ENCODE measurements around the gene GDF3.

The GDF3 gene

DNA sequence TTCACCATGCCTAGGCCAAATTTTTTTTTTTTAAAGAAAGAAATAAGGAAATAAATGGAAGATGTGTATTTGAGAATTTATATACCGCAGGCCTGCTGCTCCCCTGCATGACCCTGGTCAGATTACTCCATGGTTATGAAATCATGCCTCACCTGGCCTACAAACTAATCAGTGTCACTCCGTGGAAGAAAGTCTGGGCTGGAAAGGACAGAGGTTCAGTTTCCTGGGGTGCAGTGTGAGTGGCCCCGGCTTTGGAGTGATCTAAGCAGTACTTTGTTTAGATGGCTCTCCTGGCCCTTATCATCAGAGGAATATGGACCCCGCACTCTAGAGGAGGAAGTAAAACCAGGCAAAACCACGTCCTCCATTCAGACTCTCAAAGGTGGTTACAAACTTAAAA lies 39.5 kb downstream of the GDF3 start:
- no peak overlapping the region for H2AFZ ChIP-seq (ENCODE audit: insufficient read depth, low read length, poor library complexity)
- H4K8ac ChIP-seq (ENCODE audit: low read depth, low read length) = no peak overlapping the region
- H3K4me3 ChIP-seq (ENCODE audit: low read depth, low read length) = no peak overlapping the region
- no peaks in the 10 kb centered on the region for H3K79me2 ChIP-seq (ENCODE audit: control insufficient read depth, insufficient read depth, low read length, poor library complexity)
- no peak overlapping the region for H3K4ac ChIP-seq (ENCODE audit: low read depth, low read length)
- H3K79me1 ChIP-seq (ENCODE audit: low read length) = no peaks in the 10 kb centered on the region
- no peaks in the 10 kb centered on the region for H3K9me3 ChIP-seq (ENCODE audit: insufficient read depth, low read depth, low read length)
- no peak overlapping the region for H2BK12ac ChIP-seq (ENCODE audit: low read length)
- H3K36me3 ChIP-seq (ENCODE audit: control insufficient read depth in 1 of 2, insufficient read depth in 2 of 2, low read length in 2 of 2) = no peaks in the 10 kb centered on the region
- no peak overlapping the region for H3K14ac ChIP-seq (ENCODE audit: low read length)
- H2BK120ac ChIP-seq (ENCODE audit: insufficient read depth, low read length, poor library complexity) = no peak overlapping the region
- no peak overlapping the region for H3K23ac ChIP-seq (ENCODE audit: low read length)
- H2AK5ac ChIP-seq (ENCODE audit: low read length) = no peak overlapping the region
- H3K18ac ChIP-seq (ENCODE audit: low read length) = no peak overlapping the region
- H3K4me1 ChIP-seq (ENCODE audit: control insufficient read depth in 1 of 2, insufficient read depth in 2 of 2, low read length in 2 of 2) = no peaks in the 10 kb centered on the region
- no peak overlapping the region for H2BK5ac ChIP-seq (ENCODE audit: low read depth, low read length, poor library complexity)
- H4K91ac ChIP-seq (ENCODE audit: low read depth, low read length) = no peak overlapping the region
- no CpG with 5 or more reads among the region's 5 CpGs for WGBS (ENCODE audit: extremely low coverage, insufficient coverage, insufficient read length)
- H3K27ac ChIP-seq (ENCODE audit: low read depth, low read length) = no peak overlapping the region
- no peak overlapping the region for H3K9ac ChIP-seq (ENCODE audit: low read length)
- no peak for DNase-seq
- H3K4me2 ChIP-seq (ENCODE audit: low read length) = no peak overlapping the region
- H3K27me3 ChIP-seq (ENCODE audit: insufficient read depth, low read length) = no peaks in the 10 kb centered on the region
- no peak overlapping the region for H4K12ac ChIP-seq (ENCODE audit: low read depth, low read length)

DNA sequence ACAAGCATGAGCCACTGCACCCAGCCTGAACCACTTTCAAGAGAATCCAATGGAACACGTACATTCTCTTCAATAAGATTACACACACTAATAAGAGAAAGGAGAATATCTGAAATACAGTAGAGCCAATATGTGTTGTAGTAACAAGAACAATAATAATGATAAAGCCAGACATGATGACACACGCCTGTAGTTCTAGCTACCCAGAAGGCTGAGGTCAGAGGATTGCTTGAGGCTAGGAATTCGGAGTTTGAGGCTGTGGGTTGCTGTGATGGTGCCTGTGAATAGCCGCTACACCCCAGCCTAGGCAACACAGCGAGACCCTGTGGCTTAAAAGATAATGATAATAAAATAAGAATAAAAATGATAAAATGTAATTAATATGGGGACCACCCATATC lies 45.5 kb downstream of the GDF3 start:
- Histone ChIP-seq H3K18ac (ENCODE audit: low read length) (no peak overlapping the region), H3K4ac (ENCODE audit: low read depth, low read length) (no peak overlapping the region), H2AK5ac (ENCODE audit: low read length) (no peak overlapping the region), H4K12ac (ENCODE audit: low read depth, low read length) (no peak overlapping the region), H3K36me3 (ENCODE audit: control insufficient read depth in 1 of 2, insufficient read depth in 2 of 2, low read length in 2 of 2) (no peaks in the 10 kb centered on the region), H3K9ac (ENCODE audit: low read length) (no peak overlapping the region), H4K8ac (ENCODE audit: low read depth, low read length) (no peak overlapping the region), H2BK5ac (ENCODE audit: low read depth, low read length, poor library complexity) (no peak overlapping the region), H2AFZ (ENCODE audit: insufficient read depth, low read length, poor library complexity) (no peak overlapping the region), H3K79me2 (ENCODE audit: control insufficient read depth, insufficient read depth, low read length, poor library complexity) (no peaks in the 10 kb centered on the region), H4K91ac (ENCODE audit: low read depth, low read length) (no peak overlapping the region), H3K27ac (ENCODE audit: low read depth, low read length) (no peak overlapping the region), H2BK120ac (ENCODE audit: insufficient read depth, low read length, poor library complexity) (no peak overlapping the region), H3K27me3 (ENCODE audit: insufficient read depth, low read length) (no peaks in the 10 kb centered on the region), H2BK12ac (ENCODE audit: low read length) (no peak overlapping the region), H3K4me2 (ENCODE audit: low read length) (no peak overlapping the region), H3K79me1 (ENCODE audit: low read length) (no peaks in the 10 kb centered on the region), H3K14ac (ENCODE audit: low read length) (no peak overlapping the region), H3K9me3 (ENCODE audit: insufficient read depth, low read depth, low read length) (no peaks in the 10 kb centered on the region), H3K23ac (ENCODE audit: low read length) (no peak overlapping the region), H3K4me3 (ENCODE audit: low read depth, low read length) (no peak overlapping the region), H3K4me1 (ENCODE audit: control insufficient read depth in 1 of 2, insufficient read depth in 2 of 2, low read length in 2 of 2) (no peaks in the 10 kb centered on the region)
- DNase-seq = peak; percentile 79 to 82
- WGBS (ENCODE audit: extremely low coverage, insufficient coverage, insufficient read length) = no CpG with 5 or more reads among the region's 5 CpGs

DNA sequence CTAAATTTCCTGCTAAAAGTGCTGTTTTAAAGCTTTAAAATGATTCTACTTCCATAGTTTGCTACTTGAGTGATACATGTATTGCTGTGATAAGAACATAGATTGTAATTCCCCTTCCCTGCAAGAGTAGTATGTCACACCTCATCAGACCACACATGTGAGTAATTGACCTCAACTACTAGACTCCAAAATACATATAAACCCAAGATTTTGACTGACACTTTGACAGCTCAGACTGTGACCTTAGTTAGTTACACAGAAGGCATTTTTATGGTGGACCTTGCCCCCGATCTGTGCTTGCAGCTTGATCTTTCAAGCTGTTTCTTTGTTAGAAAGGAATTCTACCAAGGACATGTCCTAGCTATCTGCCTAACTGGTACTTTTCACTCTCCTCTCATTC lies 48.5 kb downstream of the GDF3 start:
- H4K91ac ChIP-seq (ENCODE audit: low read depth, low read length) = no peak overlapping the region
- no peak overlapping the region for H2AFZ ChIP-seq (ENCODE audit: insufficient read depth, low read length, poor library complexity)
- H3K79me2 ChIP-seq (ENCODE audit: control insufficient read depth, insufficient read depth, low read length, poor library complexity) = no peaks in the 10 kb centered on the region
- H2AK5ac ChIP-seq (ENCODE audit: low read length) = no peak overlapping the region
- H3K4me3 ChIP-seq (ENCODE audit: low read depth, low read length) = no peak overlapping the region
- H3K27me3 ChIP-seq (ENCODE audit: insufficient read depth, low read length) = no peaks in the 10 kb centered on the region
- no peak overlapping the region for H3K27ac ChIP-seq (ENCODE audit: low read depth, low read length)
- H3K9ac ChIP-seq (ENCODE audit: low read length) = no peak overlapping the region
- WGBS (ENCODE audit: extremely low coverage, insufficient coverage, insufficient read length) = no CpG with 5 or more reads among the region's 1 CpG
- no peak overlapping the region for H3K18ac ChIP-seq (ENCODE audit: low read length)
- H3K14ac ChIP-seq (ENCODE audit: low read length) = no peak overlapping the region
- H3K23ac ChIP-seq (ENCODE audit: low read length) = no peak overlapping the region
- H4K12ac ChIP-seq (ENCODE audit: low read depth, low read length) = no peak overlapping the region
- H2BK120ac ChIP-seq (ENCODE audit: insufficient read depth, low read length, poor library complexity) = no peak overlapping the region
- H3K4ac ChIP-seq (ENCODE audit: low read depth, low read length) = no peak overlapping the region
- no peaks in the 10 kb centered on the region for H3K36me3 ChIP-seq (ENCODE audit: control insufficient read depth in 1 of 2, insufficient read depth in 2 of 2, low read length in 2 of 2)
- H3K4me1 ChIP-seq (ENCODE audit: control insufficient read depth in 1 of 2, insufficient read depth in 2 of 2, low read length in 2 of 2) = no peaks in the 10 kb centered on the region
- no peaks in the 10 kb centered on the region for H3K9me3 ChIP-seq (ENCODE audit: insufficient read depth, low read depth, low read length)
- H4K8ac ChIP-seq (ENCODE audit: low read depth, low read length) = no peak overlapping the region
- no peak overlapping the region for H3K4me2 ChIP-seq (ENCODE audit: low read length)
- no peak overlapping the region for H2BK12ac ChIP-seq (ENCODE audit: low read length)
- no peak for DNase-seq
- no peaks in the 10 kb centered on the region for H3K79me1 ChIP-seq (ENCODE audit: low read length)
- H2BK5ac ChIP-seq (ENCODE audit: low read depth, low read length, poor library complexity) = no peak overlapping the region

DNA sequence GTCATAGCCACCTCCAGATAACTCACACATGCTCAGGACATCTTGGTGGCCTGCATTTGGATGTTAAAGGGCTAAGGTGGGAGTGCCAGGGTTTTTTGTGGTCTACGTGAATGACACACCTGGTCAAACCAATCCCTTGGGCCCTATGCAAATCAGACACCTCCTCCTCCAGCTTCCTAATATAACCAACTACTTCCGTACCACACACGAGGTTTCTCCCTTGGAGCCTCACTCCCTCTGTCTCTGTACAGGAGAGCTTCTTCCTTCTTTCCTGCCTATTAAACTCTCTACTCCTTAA lies 49.4 kb downstream of the GDF3 start:
- Histone ChIP-seq H2BK12ac (ENCODE audit: low read length) (no peak overlapping the region), H4K12ac (ENCODE audit: low read depth, low read length) (no peak overlapping the region), H3K4me1 (ENCODE audit: control insufficient read depth in 1 of 2, insufficient read depth in 2 of 2, low read length in 2 of 2) (no peaks in the 10 kb centered on the region), H3K36me3 (ENCODE audit: control insufficient read depth in 1 of 2, insufficient read depth in 2 of 2, low read length in 2 of 2) (no peaks in the 10 kb centered on the region), H3K79me1 (ENCODE audit: low read length) (no peaks in the 10 kb centered on the region), H2BK5ac (ENCODE audit: low read depth, low read length, poor library complexity) (no peak overlapping the region), H3K9me3 (ENCODE audit: insufficient read depth, low read depth, low read length) (no peaks in the 10 kb centered on the region), H3K4me3 (ENCODE audit: low read depth, low read length) (no peak overlapping the region), H3K27ac (ENCODE audit: low read depth, low read length) (no peak overlapping the region), H3K18ac (ENCODE audit: low read length) (no peak overlapping the region), H2BK120ac (ENCODE audit: insufficient read depth, low read length, poor library complexity) (no peak overlapping the region), H4K8ac (ENCODE audit: low read depth, low read length) (no peak overlapping the region), H3K79me2 (ENCODE audit: control insufficient read depth, insufficient read depth, low read length, poor library complexity) (no peaks in the 10 kb centered on the region), H3K9ac (ENCODE audit: low read length) (no peak overlapping the region), H3K14ac (ENCODE audit: low read length) (no peak overlapping the region), H3K23ac (ENCODE audit: low read length) (no peak overlapping the region), H3K27me3 (ENCODE audit: insufficient read depth, low read length) (no peaks in the 10 kb centered on the region), H3K4me2 (ENCODE audit: low read length) (no peak overlapping the region), H2AFZ (ENCODE audit: insufficient read depth, low read length, poor library complexity) (no peak overlapping the region), H4K91ac (ENCODE audit: low read depth, low read length) (no peak overlapping the region), H3K4ac (ENCODE audit: low read depth, low read length) (no peak overlapping the region), H2AK5ac (ENCODE audit: low read length) (no peak overlapping the region)
- WGBS (ENCODE audit: extremely low coverage, insufficient coverage, insufficient read length) = no CpG with 5 or more reads among the region's 3 CpGs
- no peak for DNase-seq
